ENCODE data around the gene CDC45.
A peak's percentile ranks its signal among the peaks of the same experiment; 100 is the strongest.
"Not testable (repeated sequence)": the region's sequence is repeated elsewhere in the genome, so short reads cannot be mapped to it uniquely, and the experiment has no call there.

The CDC45 gene, protein sequence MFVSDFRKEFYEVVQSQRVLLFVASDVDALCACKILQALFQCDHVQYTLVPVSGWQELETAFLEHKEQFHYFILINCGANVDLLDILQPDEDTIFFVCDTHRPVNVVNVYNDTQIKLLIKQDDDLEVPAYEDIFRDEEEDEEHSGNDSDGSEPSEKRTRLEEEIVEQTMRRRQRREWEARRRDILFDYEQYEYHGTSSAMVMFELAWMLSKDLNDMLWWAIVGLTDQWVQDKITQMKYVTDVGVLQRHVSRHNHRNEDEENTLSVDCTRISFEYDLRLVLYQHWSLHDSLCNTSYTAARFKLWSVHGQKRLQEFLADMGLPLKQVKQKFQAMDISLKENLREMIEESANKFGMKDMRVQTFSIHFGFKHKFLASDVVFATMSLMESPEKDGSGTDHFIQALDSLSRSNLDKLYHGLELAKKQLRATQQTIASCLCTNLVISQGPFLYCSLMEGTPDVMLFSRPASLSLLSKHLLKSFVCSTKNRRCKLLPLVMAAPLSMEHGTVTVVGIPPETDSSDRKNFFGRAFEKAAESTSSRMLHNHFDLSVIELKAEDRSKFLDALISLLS

DNA sequence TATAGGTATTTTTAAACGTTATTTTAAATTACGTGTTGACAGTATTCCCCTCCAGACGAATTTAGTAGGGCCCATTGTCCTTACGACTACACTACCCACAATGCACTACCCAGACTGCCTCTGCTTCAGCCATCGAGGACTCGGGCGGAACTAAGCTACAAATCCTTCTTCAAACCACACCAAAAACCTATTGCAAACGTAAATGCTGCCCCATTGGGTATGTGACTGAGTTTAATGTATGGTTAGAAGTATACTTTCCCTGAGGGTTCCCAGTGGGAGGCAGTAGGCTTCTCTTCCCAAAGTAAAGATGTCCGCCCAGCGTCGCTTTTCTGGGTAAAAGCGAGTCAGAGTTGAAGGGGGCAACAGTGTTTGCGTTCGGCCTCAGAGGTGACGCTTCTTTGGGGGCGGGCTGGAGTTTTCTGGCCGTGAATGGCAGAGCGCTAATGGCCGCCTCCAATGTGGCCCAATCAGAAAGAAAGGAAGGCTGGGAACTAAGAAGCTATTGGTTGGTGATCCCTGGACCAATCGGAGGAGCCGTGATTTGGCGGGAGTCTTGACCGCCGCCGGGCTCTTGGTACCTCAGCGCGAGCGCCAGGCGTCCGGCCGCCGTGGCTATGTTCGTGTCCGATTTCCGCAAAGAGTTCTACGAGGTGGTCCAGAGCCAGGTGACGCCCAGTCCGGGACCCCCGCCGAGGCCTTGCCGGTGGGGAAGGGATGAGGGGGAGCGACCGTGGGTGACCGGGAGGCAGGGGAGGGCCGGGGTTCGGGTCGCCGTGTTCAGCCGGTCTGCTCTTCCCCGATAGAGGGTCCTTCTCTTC, at the start of gene CDC45:
Gene CDC45, plus strand, starts transcription at position 566 of the 818 bp plus-strand sequence. Its CDS starts 49 bp downstream, at position 615.
- Mint-ChIP-seq H3K27me3 (ENCODE audit: low read depth) (no peaks in the 10 kb centered on the region), H3K36me3 (ENCODE audit: low read depth) (peaks cover 17% of the 10 kb centered on the region), H3K9me3 (no peaks in the 10 kb centered on the region), H3K4me3 (peak within 1 kb of the TSS; percentile 98), H3K4me1 (ENCODE audit: low read depth) (peaks cover 29% of the 10 kb centered on the region), H3K27ac (peak within 1 kb of the TSS; percentile 99)

DNA sequence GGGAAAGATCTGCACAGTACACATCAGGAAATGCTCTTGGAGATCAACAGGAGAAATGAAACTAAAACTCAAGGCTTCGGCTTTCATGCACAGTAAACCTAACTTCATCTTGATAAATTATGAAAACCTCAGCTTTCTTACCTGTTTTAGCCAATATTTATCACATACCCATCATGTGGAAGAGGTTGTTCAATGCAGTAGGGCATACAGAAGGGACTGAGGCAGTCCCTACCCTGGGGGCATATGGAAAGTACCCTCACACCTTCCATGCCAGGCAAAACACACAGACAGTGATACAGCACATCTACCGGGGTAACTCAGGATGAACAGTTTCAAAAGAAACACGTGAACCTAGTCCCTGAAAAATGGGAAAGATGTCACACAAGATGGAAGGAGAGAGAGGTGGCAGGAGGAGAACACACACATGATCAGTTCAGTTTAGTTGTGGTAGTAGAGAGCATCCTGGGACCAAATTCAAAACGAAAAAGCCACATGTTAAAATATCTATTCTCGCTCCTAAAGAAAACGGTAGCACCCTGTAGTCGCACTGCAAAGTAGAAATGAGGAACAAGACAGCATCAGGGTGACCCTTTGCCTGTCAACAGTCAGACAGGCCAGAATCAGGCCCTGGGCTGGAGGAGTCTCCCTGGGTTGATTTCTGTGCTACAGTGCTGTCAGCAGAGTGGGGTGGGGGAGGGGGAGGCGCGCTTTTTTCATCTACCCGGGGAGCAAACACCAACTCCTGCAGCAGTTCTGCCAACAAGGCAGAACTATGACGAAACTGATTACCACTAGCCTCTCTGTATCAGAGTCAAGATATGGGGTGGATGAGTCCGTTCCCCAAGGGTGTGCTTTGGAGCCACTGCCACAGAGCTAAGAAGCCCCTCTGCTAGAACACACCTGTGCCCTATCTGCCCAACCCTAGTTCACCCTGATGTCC, 49.5 kb upstream of the CDC45 start:
- Mint-ChIP-seq H3K4me3 (peak overlapping the region; percentile 94), H3K36me3 (ENCODE audit: low read depth) (peaks cover 33% of the 10 kb centered on the region), H3K4me1 (ENCODE audit: low read depth) (peaks cover 35% of the 10 kb centered on the region), H3K9me3 (no peaks in the 10 kb centered on the region), H3K27ac (peak overlapping the region; percentile 90), H3K27me3 (ENCODE audit: low read depth) (no peaks in the 10 kb centered on the region)

DNA sequence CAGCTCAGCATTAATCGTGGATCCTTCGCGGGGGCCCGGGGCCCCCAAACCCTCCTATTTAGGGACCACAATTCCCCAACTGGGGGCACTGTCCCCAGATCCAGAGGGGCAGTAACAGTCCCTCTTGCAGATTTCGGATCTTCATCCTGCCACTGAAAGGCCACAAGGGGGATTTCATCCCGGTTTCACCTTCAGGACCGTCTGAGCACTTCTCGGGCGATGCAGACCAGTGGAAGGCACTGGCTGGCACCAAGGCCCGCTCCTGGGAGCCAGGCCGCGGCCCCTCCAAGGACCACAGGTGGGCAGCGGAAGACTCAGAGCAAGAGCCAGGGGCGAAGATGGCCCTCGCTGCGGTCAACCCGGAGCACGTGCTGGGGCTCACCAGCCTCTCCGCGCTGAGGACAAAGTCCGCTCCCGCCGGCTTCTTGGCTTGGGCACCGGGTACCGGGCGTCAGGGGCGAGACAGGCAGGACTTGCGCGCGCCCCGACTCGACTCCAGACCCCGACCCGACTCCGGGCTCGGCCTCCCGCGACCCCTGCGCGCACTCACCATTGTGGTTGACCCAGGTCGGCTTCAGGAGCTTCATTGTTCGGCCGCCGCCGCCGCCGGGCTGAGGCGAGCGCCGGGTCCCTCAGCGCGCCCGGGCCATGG, 48.7 kb upstream of the CDC45 start:
- Mint-ChIP-seq H3K27ac (peak overlapping the region; percentile 90), H3K36me3 (ENCODE audit: low read depth) (peaks cover 35% of the 10 kb centered on the region), H3K4me1 (ENCODE audit: low read depth) (peaks cover 34% of the 10 kb centered on the region), H3K9me3 (no peaks in the 10 kb centered on the region), H3K4me3 (peak overlapping the region; percentile 94), H3K27me3 (ENCODE audit: low read depth) (no peaks in the 10 kb centered on the region)

DNA sequence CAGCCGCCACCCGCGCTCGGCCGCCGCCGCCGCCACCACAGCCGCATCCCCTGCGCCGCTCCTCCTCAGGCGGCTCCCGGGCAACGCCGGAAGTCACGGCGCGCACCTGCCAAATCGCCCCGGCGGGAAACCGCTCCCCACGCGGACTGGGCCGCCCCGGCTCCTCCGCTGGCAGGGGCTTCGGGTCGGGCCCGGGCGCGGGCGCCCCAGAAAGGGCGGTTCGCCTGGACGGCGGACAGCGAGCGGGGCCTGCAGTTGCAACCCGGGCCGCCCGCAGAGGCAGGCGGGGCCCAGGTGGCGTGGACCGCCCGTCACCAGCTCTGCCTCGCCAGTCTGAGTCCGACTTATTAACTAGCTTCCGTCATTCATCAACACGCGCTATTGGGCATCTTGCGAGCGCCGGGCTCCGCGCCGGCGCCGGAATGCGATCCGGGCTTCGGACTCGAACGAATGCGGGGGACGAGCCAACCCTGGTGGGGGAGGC, 48.0 kb upstream of the CDC45 start, which contains the start of gene HIRA:
Gene HIRA, minus strand, starts transcription at position 85 of the 484 bp plus-strand sequence. CDS start 257 bp downstream, outside the sequence.
- Mint-ChIP-seq H3K27ac (peak within 1 kb of the TSS; percentile 91), H3K4me1 (ENCODE audit: low read depth) (peaks cover 28% of the 10 kb centered on the region), H3K27me3 (ENCODE audit: low read depth) (no peaks in the 10 kb centered on the region), H3K9me3 (no peaks in the 10 kb centered on the region), H3K36me3 (ENCODE audit: low read depth) (peaks cover 28% of the 10 kb centered on the region), H3K4me3 (peak within 1 kb of the TSS; percentile 94)

DNA sequence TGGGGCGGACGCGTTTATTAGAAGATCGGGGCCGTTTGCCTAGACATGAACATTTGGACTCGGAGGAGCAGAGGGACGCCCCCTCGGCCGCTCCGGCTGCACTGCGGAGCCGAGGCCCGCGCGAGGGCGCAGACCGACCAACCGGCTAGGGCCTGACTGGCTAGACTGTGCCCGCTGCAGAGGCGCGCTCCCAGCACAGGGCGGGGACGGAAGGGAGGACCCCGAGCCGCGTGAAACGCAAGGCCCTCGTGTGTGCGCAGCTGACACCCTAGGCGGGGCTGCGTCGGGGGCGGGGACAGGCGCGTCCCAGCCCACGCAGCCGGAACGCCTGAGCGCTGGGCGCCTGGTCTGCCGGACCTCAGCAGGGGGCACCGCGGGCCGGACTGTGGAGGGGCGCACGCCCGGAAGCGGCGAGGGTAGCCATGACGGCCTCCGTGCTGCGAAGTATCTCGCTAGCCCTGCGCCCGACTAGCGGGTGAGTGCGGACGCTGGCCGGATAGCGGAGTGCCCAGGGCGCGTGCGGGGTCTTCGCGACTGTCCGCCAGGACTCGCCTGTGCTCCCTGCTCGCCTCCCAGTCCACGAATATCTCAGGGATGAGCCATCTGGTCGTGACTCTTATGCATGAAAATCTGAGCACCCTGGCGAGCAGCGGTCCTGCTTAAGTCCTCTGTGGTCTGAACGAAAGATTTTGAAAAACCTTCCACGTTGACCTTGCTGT, 47.4 kb upstream of the CDC45 start, which contains the start of gene MRPL40:
Gene MRPL40, plus strand, starts transcription at position 413 of the 719 bp plus-strand sequence. Its CDS starts 10 bp downstream, at position 423.
- Mint-ChIP-seq H3K27ac (peak within 1 kb of the TSS; percentile 91), H3K36me3 (ENCODE audit: low read depth) (peaks cover 23% of the 10 kb centered on the region), H3K27me3 (ENCODE audit: low read depth) (no peaks in the 10 kb centered on the region), H3K4me3 (peak within 1 kb of the TSS; percentile 87), H3K9me3 (no peaks in the 10 kb centered on the region), H3K4me1 (ENCODE audit: low read depth) (peaks cover 24% of the 10 kb centered on the region)

DNA sequence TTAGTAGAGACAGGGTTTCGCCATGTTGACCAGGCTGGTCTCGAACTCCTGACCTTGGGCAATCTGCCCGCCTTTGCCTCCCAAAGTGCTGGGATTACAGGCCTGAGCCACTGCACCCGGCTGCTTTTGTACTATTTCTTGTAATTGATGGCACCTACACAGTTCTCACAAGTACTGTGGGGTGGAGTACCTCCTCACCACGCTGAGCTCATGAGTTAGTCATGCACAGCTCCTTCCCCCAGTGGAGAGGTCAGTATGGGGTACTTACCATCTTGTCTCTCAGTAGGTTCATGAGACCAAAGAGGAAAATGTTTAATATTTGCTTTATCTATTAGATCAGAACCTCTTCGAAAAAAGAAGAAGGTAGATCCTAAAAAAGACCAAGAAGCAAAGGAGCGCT, 45.3 kb upstream of the CDC45 start:
- H3K4me3 Mint-ChIP-seq: peak overlapping the region; percentile 25
- H3K27ac Mint-ChIP-seq: peak overlapping the region; percentile 55
- H3K36me3 Mint-ChIP-seq (ENCODE audit: low read depth): peaks cover 20% of the 10 kb centered on the region
- no peaks in the 10 kb centered on the region for H3K27me3 Mint-ChIP-seq (ENCODE audit: low read depth)
- no peaks in the 10 kb centered on the region for H3K9me3 Mint-ChIP-seq
- H3K4me1 Mint-ChIP-seq (ENCODE audit: low read depth): peaks cover 14% of the 10 kb centered on the region

DNA sequence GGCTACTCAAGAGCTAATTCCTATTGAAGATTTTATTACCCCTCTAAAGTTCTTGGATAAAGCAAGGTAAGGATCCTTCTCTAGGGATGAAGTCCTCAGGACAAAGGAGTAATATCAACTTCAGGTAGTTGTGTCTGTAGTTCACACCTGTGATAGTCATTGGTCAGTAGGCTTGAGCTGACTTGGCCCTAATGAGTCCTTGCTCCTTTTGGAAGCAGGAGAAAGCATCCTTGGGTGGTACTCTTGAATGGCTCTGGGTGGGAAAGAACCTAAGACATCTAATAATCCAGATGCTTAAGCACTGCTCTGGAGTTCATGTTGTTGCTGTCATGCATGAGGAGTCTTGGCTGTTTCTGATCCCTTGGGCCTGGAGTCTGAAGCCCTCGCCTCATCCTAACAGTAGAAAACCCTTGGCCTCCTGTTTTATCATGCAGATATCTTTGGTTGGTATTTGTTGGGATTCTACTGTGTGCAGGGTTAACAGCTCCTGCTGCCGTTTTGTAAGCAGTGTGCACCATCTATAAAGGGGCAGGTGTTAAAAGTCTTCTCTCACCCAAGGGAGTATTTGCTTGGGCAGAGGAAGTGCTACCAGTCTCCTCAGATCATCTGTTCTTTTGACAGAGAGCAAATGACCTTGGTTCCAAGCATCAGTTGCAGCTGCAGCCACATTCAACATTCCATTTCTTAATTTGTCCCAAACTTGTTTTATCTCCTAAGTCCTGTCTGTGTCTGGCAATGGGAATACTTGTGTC, 44.7 kb upstream of the CDC45 start:
- no peak overlapping the region for H3K27ac Mint-ChIP-seq
- H3K4me1 Mint-ChIP-seq (ENCODE audit: low read depth): peaks cover 7% of the 10 kb centered on the region
- no peaks in the 10 kb centered on the region for H3K9me3 Mint-ChIP-seq
- H3K36me3 Mint-ChIP-seq (ENCODE audit: low read depth): peaks cover 14% of the 10 kb centered on the region
- H3K27me3 Mint-ChIP-seq (ENCODE audit: low read depth): no peaks in the 10 kb centered on the region
- no peak overlapping the region for H3K4me3 Mint-ChIP-seq

DNA sequence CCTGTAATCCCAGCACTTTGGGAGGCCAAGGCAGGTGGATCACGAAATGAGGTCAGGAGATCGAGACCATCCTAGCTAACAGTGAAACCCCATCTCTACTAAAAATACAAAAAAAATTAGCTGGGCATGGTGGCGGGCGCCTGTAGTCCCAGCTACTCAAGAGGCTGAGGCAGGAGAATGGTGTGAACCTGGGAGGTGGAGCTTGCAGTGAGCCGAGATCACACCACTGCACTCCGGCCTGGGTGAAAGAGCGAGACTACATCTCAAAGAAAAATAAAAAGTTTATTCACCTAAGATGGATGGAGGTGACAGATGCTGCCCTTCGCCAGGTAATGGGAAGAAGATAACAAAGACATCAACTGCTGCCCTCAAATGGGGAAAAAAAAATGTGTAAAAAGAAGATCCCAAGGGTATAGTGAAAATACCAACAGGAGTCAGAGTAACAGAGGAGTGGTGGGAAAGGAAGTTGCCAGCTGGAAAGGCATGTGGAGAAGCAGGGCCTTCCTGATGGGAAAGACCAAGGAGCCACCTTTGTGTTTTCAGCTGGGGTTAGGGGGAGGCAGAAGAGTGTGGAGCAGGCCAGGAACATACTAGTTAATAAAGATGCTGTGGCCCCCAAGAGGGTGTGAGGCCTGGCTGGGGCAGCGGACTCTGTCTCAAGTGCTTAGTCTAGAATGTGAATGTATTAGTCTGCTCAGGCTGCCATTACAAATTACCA, 43.1 kb upstream of the CDC45 start:
- not testable (repeated sequence) for H3K27ac Mint-ChIP-seq; H3K4me3 Mint-ChIP-seq; H3K27me3 Mint-ChIP-seq (ENCODE audit: low read depth); H3K4me1 Mint-ChIP-seq (ENCODE audit: low read depth); H3K9me3 Mint-ChIP-seq
- H3K36me3 Mint-ChIP-seq (ENCODE audit: low read depth): peaks cover 16% of the 10 kb centered on the region

DNA sequence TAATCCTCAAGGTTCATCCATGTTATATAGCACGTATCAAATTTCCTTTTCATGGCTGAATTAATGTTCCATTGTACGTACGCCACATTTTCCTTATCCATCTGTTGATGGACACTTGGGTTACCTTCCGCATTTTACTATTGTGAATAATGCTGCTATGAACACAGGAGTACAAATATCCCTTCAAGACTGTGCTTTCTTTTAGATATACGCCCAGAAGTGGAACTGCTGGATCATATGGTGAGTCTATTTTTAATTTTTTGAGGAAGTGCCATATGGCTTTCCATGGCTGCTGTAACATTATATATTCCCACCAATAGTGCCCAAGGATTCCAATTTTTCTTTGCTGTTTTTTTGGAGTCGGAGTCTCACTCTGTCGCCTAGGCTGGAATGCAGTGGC, 41.4 kb upstream of the CDC45 start:
- H3K4me3 Mint-ChIP-seq: no peak overlapping the region
- H3K27me3 Mint-ChIP-seq (ENCODE audit: low read depth): no peaks in the 10 kb centered on the region
- H3K27ac Mint-ChIP-seq: no peak overlapping the region
- no peaks in the 10 kb centered on the region for H3K9me3 Mint-ChIP-seq
- peaks cover 16% of the 10 kb centered on the region for H3K36me3 Mint-ChIP-seq (ENCODE audit: low read depth)
- H3K4me1 Mint-ChIP-seq (ENCODE audit: low read depth): peaks cover 4% of the 10 kb centered on the region

DNA sequence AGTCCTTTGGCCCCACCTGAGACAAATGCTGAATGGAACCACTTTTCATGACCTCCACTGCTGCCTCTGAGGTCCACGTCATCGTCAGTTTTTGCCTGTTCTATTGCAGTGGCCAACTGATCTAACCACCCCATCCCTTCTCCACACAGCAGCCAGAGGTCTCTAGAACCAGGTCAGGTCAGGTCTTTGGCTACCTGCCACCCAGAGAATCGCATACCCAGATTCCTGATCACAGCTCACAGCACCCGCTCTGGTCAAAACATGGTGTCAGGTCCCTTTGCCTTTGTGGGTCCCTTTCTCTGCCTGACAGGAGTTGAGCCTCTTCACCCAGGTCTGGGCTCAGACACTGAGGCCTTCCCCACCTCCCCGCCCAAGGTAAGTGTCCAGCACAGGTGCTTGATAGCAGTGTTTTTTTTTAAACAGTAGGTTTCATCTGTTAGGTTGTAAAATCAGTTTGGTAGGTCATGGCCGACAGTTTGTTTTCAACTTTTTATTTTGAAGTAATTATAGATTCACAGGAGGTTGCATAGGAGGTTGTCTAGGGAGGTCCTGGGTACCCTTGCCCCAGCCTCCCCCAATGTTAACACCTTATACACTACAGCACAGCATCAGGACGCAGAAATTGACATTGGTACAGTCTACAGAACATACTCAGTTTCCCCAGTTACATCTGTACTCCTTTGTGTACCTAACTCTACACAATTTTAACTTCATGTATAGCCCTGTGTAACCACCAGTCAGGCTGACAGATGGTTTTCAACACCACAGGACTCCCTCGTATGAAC, 39.1 kb upstream of the CDC45 start:
- Mint-ChIP-seq H3K4me3 (no peak overlapping the region), H3K9me3 (no peaks in the 10 kb centered on the region), H3K27ac (no peak overlapping the region), H3K27me3 (ENCODE audit: low read depth) (no peaks in the 10 kb centered on the region), H3K36me3 (ENCODE audit: low read depth) (peaks cover 15% of the 10 kb centered on the region), H3K4me1 (ENCODE audit: low read depth) (peaks cover 9% of the 10 kb centered on the region)

DNA sequence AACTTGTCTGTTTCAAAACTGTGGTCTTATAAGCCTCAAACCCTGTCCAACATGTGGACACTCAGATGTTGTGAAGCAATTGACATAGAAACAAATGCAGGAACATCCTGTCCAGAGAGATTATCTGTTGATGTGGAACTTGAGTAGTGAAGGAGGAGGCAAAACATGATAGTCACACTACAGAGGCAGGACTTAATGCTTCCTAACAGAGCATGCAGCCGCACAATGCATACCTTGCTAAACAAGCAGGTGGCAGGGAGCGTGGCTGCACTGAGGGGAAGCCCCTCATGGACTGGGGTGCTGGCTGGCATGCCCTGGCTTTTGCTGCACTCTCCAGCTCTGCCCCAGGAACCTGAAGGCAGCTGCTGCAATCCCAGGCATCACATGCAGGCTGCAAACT, 37.6 kb upstream of the CDC45 start:
- no peaks in the 10 kb centered on the region for H3K27me3 Mint-ChIP-seq (ENCODE audit: low read depth)
- peaks cover 18% of the 10 kb centered on the region for H3K4me1 Mint-ChIP-seq (ENCODE audit: low read depth)
- no peak overlapping the region for H3K4me3 Mint-ChIP-seq
- no peak overlapping the region for H3K27ac Mint-ChIP-seq
- peaks cover 19% of the 10 kb centered on the region for H3K36me3 Mint-ChIP-seq (ENCODE audit: low read depth)
- no peaks in the 10 kb centered on the region for H3K9me3 Mint-ChIP-seq

All from T-helper 1 cell treated with Interleukin-12 subunit alpha and Interleukin-12 subunit beta and Interleukin-4 antibody, amounts not matched to agents 30 μg/mL and 1 μg/mL, for 36 hours (primary cell).